PC-3 (cell line): ENCODE data around the gene CHKB. TPM values are rescaled to one million over a fixed set of nuclear protein-coding genes. Genes with fewer than 3 reads are reported as not detected.

Source experiments
- ATAC-seq: fragments of 200-7000 bp; cut with Tn5 transposase; 2 replicates; pipeline ENCODE4 v1.9.1; 2020; ENCODE audit warnings: mild to moderate bottlenecking, moderate library complexity
- BruUV-seq: library from RNA; stranded (reverse); fragments of 400-500 nt; replicated peaks from 2 replicates; lab custom pipeline; 2021; lab: Mats Ljungman, UMichigan
- CTCF ChIA-PET: fragments of 300-600 bp; sonication (Branson Sonifier 250); formaldehyde crosslinking; loops from one replicate; lab custom pipeline; 2022; ENCODE audit warnings: antibody characterized with exemption; lab: Charles Lee
- POLR2A ChIA-PET: fragments of 300-600 bp; sonication (Branson Sonifier 250); formaldehyde crosslinking; loops from one replicate; lab custom pipeline; 2022; ENCODE audit warnings: antibody characterized with exemption; ENCODE audit not compliant: unreplicated experiment; lab: Charles Lee
- DNase-seq: peaks from one replicate; pipeline ENCODE4 v3.0.0-alpha.2; 2015
- H2AFZ ChIP-seq: fragments of 300-600 bp; sonication (generic); 2 replicates; pipeline ENCODE4 v1.6.0; 2016; ENCODE audit warnings: antibody characterized with exemption, low read length
- H3F3A ChIP-seq: fragments of 300-600 bp; sonication (generic); one replicate; pipeline ENCODE4 v1.6.0; 2017; ENCODE audit warnings: antibody characterized with exemption, low read length, control low read depth, mild to moderate bottlenecking; ENCODE audit not compliant: unreplicated experiment
- H3K27ac ChIP-seq: fragments of 300-600 bp; sonication (generic); 2 replicates; pipeline ENCODE4 v1.5.1; 2016; ENCODE audit warnings: mild to moderate bottlenecking, low read length
- H3K27me3 ChIP-seq: fragments of 300-600 bp; sonication (generic); 2 replicates; pipeline ENCODE4 v1.6.1; 2016; ENCODE audit warnings: low read length, mixed read lengths
- H3K36me3 ChIP-seq: fragments of 300-600 bp; sonication (generic); 2 replicates; pipeline ENCODE4 v1.6.1; 2016; ENCODE audit warnings: low read depth, mixed run types, low read length, mixed read lengths
- H3K4me1 ChIP-seq: fragments of 300-600 bp; sonication (generic); 2 replicates; pipeline ENCODE4 v1.5.1; 2016; ENCODE audit warnings: low read length; ENCODE audit not compliant: insufficient read depth
- H3K4me2 ChIP-seq: fragments of 300-600 bp; sonication (generic); 2 replicates; pipeline ENCODE4 v1.6.0; 2016; ENCODE audit warnings: low read length
- H3K4me3 ChIP-seq: fragments of 300-600 bp; sonication (generic); 2 replicates; pipeline ENCODE4 v1.5.1; 2016; ENCODE audit warnings: mild to moderate bottlenecking, low read length, mixed read lengths
- H3K79me2 ChIP-seq: fragments of 300-600 bp; sonication (generic); 2 replicates; pipeline ENCODE4 v1.6.1; 2017; ENCODE audit warnings: low read length, mixed read lengths
- H3K9ac ChIP-seq: fragments of 300-600 bp; sonication (generic); 2 replicates; pipeline ENCODE4 v1.6.0; 2016; ENCODE audit warnings: mild to moderate bottlenecking, low read length
- H3K9me2 ChIP-seq: fragments of 300-600 bp; sonication (generic); replicated peaks from 2 replicates; pipeline ENCODE4 v1.6.1; 2016; ENCODE audit warnings: mixed run types, low read length, mixed read lengths
- H3K9me3 ChIP-seq: fragments of 300-600 bp; sonication (generic); 2 replicates; pipeline ENCODE4 v1.6.1; 2016; ENCODE audit warnings: low read length, mixed read lengths
- H4K20me1 ChIP-seq: fragments of 300-600 bp; sonication (generic); 2 replicates; pipeline ENCODE4 v1.6.1; 2016; ENCODE audit warnings: low read length, mixed read lengths
- CTCF ChIP-seq: fragments of 300-600 bp; sonication (generic); conservative IDR thresholded peaks from 2 replicates; pipeline ENCODE4 v1.5.1; 2017; ENCODE audit warnings: antibody characterized with exemption, low read depth, mild to moderate bottlenecking, low read length
- EZH2 ChIP-seq: fragments of 300-600 bp; sonication (generic); IDR thresholded peaks from one replicate; pipeline ENCODE4 v1.6.1; 2017; ENCODE audit warnings: antibody characterized with exemption, mild to moderate bottlenecking, low read length; ENCODE audit not compliant: unreplicated experiment
- EZH2phosphoT487 ChIP-seq: fragments of 300-600 bp; sonication (generic); IDR thresholded peaks from 2 replicates; pipeline ENCODE4 v1.6.1; 2018; ENCODE audit warnings: mild to moderate bottlenecking, antibody characterized with exemption, low read length, borderline replicate concordance
- intact Hi-C: fragments of 100-400 bp; cut with micrococcal nuclease; formaldehyde crosslinking; loops from 2 replicates; pipeline ENCODE4 v1.9.0; 2023
- total RNA-seq: library from RNA; depleted of rRNA; stranded (reverse); fragments of >200 nt; gene quantifications from 2 replicates; pipeline ENCODE4 v1.2.3, GENCODE V29; 2014

Gene CHKB
- total RNA-seq, 1 experiment from 2014 or later, result 31.5 TPM

- no peak for TF ChIP-seq EZH2
- no peak for TF ChIP-seq CTCF
- no peaks in the 10 kb centered on the region for H3K36me3 ChIP-seq
- no peaks in the 10 kb centered on the region for H3F3A ChIP-seq
- H3K79me2 ChIP-seq, result no peaks in the 10 kb centered on the region
- no TSS peak for BruUV-seq
- H3K4me3 ChIP-seq, result no peak overlapping the region
- intact Hi-C loops, result no loop called here
- no peak overlapping the region for H3K27ac ChIP-seq
- CTCF ChIA-PET, result interaction anchor here (0.6 to 1.4 kb wide), 2 partner anchors 20 to 21 kb away, joined by 3 to 4 read pairs; no protein-coding TSS in a partner anchor
- peak; percentile 14 for DNase-seq
- peak; percentile 81 for ATAC-seq
- no peaks in the 10 kb centered on the region for H3K27me3 ChIP-seq
- no peaks in the 10 kb centered on the region for H3K9me3 ChIP-seq
- H4K20me1 ChIP-seq, result no peaks in the 10 kb centered on the region
- no peaks in the 10 kb centered on the region for H3K9me2 ChIP-seq
- no peaks in the 10 kb centered on the region for H3K4me1 ChIP-seq
- no peak overlapping the region for H3K9ac ChIP-seq
- no peak overlapping the region for H3K4me2 ChIP-seq
- POLR2A ChIA-PET, result interaction anchor here (0.7 kb wide), 1 partner anchor 127 kb away, joined by 3 read pairs; no protein-coding TSS in a partner anchor
- no peak overlapping the region for H2AFZ ChIP-seq
Observed at GRCh38 chr22:50599816-50600455, 17.3 kb upstream of the CHKB start.

GRCh38 chr22:50597097-50597496, 14.4 kb upstream of the CHKB start:
- no peaks in the 10 kb centered on the region for H3K79me2 ChIP-seq
- intact Hi-C loops, result no loop called here
- H3K9ac ChIP-seq, result no peak overlapping the region
- no peak overlapping the region for H3K4me2 ChIP-seq
- no peaks in the 10 kb centered on the region for H3K9me2 ChIP-seq
- ATAC-seq (no peak), DNase-seq (no peak)
- H3K9me3 ChIP-seq, result no peaks in the 10 kb centered on the region
- no peaks in the 10 kb centered on the region for H3F3A ChIP-seq
- no peaks in the 10 kb centered on the region for H3K36me3 ChIP-seq
- H3K27me3 ChIP-seq, result no peaks in the 10 kb centered on the region
- ChIA-PET CTCF (no interaction called here), POLR2A (no interaction called here)
- H3K4me3 ChIP-seq, result no peak overlapping the region
- H3K27ac ChIP-seq, result no peak overlapping the region
- no peak for TF ChIP-seq CTCF
- no peaks in the 10 kb centered on the region for H3K4me1 ChIP-seq
- no TSS peak for BruUV-seq
- H2AFZ ChIP-seq, result no peak overlapping the region
- H4K20me1 ChIP-seq, result no peaks in the 10 kb centered on the region

GRCh38 chr22:50595189-50595588, 12.5 kb upstream of the CHKB start:
- CTCF ChIA-PET, result no interaction called here

More at GRCh38 chr22:50595189-50595588, 12.5 kb upstream of the CHKB start:
- no peak overlapping the region for H3K4me2 ChIP-seq
- no peaks in the 10 kb centered on the region for H3K27me3 ChIP-seq
- no peaks in the 10 kb centered on the region for H3K36me3 ChIP-seq
- H3K4me1 ChIP-seq, result no peaks in the 10 kb centered on the region
- H4K20me1 ChIP-seq, result no peaks in the 10 kb centered on the region
- H3F3A ChIP-seq, result no peaks in the 10 kb centered on the region
- H2AFZ ChIP-seq, result no peak overlapping the region
- ATAC-seq, result no peak
- no peak for TF ChIP-seq EZH2phosphoT487
- no peak for TF ChIP-seq CTCF
- TF ChIP-seq EZH2, result no peak
- H3K9ac ChIP-seq, result no peak overlapping the region
- no peak overlapping the region for H3K27ac ChIP-seq
- H3K9me3 ChIP-seq, result no peaks in the 10 kb centered on the region
- intact Hi-C loops, result no loop called here
- no TSS peak for BruUV-seq
- POLR2A ChIA-PET, result no interaction called here
- no peaks in the 10 kb centered on the region for H3K79me2 ChIP-seq
- DNase-seq, result no peak
- H3K4me3 ChIP-seq, result no peak overlapping the region
- H3K9me2 ChIP-seq, result no peaks in the 10 kb centered on the region
